Right cardiac atrium (tissue), 5 donors: Measurements from ENCODE around the gene MEF2D. TPM values are rescaled to one million over a fixed set of nuclear protein-coding genes. Genes with fewer than 3 reads are reported as not detected.

ENCODE experiments used
- ATAC-seq, 2 donors: fragments of 200-7000 bp; cut with Tn5 transposase; one replicate each; pipeline versions ENCODE4 v1.8.0 to v1.9.1; 2020; ENCODE audit warnings: moderate library complexity in 2 of 2, mild to moderate bottlenecking in 1 of 2
- DNase-seq, 3 donors: peaks; one replicate each; pipeline ENCODE4 v3.0.0-alpha.2; 2020
- H3K27ac ChIP-seq: one replicate; pipeline ENCODE4 v1.5.1; 2013; ENCODE audit warnings: mild to moderate bottlenecking, low read length, control low read depth, moderate library complexity
- H3K27me3 ChIP-seq: one replicate; pipeline ENCODE4 v1.6.1; 2013; ENCODE audit not compliant: control insufficient read depth, insufficient read depth
- H3K4me1 ChIP-seq: one replicate; pipeline ENCODE4 v1.6.1; 2013; ENCODE audit warnings: low read length; ENCODE audit not compliant: control insufficient read depth, insufficient read depth
- H3K4me3 ChIP-seq: one replicate; pipeline ENCODE4 v1.5.1; 2013; ENCODE audit warnings: low read length, control low read depth
- H3K9me3 ChIP-seq: one replicate; pipeline ENCODE4 v1.6.1; 2013; ENCODE audit warnings: low read length; ENCODE audit not compliant: control insufficient read depth
- WGBS: extraction: QIAGEN DNeasy Blood & Tissue Kit; methylation state at CpG from one replicate; pipeline ENCODE4 v1.1.7; 2013; 5-methylcytosine and 5-hydroxymethylcytosine counted together
- intact Hi-C, 4 donors: fragments of 100-400 bp; cut with DNase I; formaldehyde crosslinking; loops; one replicate each; pipeline versions ENCODE4 v1.11.0 to v1.14.0; 2022 to 2023
- polyA plus RNA-seq: library from polyadenylated mRNA; stranded (reverse); fragments of 200-250 nt; gene quantifications from one replicate; pipeline ENCODE4 v1.2.3, GENCODE V29; 2013
- total RNA-seq, 4 donors: library from RNA; stranded (reverse); fragmentation: NEBNext Ultra II Directional; extraction: Animal tissue kit (Norgen Biotek cat#: 25700); gene quantifications; one replicate each; pipeline ENCODE4 v1.2.1, GENCODE V29; 2021
- donor health status: healthy with polysubstance abuse.
- donor health status: DM: no; HTN: yes; CAD: no.
- donor health status: DM: no; HTN: no; CAD: no.
- donor health status: DM: no; HTN: yes; CAD: no; lungs with severe emphysema.
- donor health status: DM: yes; HTN: yes; CAD: no.

Gene MEF2D
- total and polyA plus RNA-seq, 5 donors: 53.0 to 99.2 (median 89.1) TPM

- Histone ChIP-seq H3K27me3 (no peaks in the 10 kb centered on the region), H3K27ac (no peak overlapping the region), H3K4me3 (no peak overlapping the region), H3K9me3 (no peaks in the 10 kb centered on the region), H3K4me1 (no peaks in the 10 kb centered on the region)
- WGBS: 62% methylated on average over 3 of the region's 3 CpGs
- DNase-seq (no peak), ATAC-seq (peak; percentile 72 to 73)
- intact Hi-C loops: no loop called here
These were observed 23.9 kb upstream of the MEF2D start for GRCh38 chr1:156524481-156524869.

GRCh38 chr1:156523801-156524480, 23.4 kb upstream of the MEF2D start:
- no peak overlapping the region for H3K4me3 ChIP-seq
- 76% methylated on average over 2 of the region's 2 CpGs for WGBS
- no peaks in the 10 kb centered on the region for H3K9me3 ChIP-seq
- intact Hi-C loops: no loop called here
- no peaks in the 10 kb centered on the region for H3K27me3 ChIP-seq
- H3K4me1 ChIP-seq: no peaks in the 10 kb centered on the region
- no peak overlapping the region for H3K27ac ChIP-seq
- ATAC-seq (no peak), DNase-seq (no peak)

DNA sequence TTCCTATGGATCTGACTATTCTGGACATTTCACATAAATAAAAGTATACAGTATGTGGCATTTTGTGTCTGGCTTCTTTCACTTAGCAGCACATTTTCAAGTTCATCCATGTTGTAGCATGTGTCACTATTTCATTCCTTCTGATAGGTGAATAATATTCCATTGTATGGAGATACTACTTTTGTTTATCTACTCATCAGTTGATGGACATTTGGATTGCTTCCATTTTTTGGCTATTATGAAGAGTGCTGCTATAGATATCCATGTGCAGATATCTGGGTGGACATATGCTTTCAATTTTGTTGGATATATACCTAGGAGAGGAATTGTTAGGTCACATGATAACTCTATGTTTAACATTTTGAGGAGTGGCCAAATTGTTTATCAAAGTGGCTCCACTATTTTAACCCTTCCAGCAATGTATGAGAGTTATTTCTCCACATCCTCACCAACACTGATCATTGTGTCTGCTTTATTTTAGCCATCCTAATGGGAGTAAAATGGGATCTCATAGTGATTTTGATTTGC, 21.9 kb upstream of the MEF2D start:
- H3K4me1 ChIP-seq: no peaks in the 10 kb centered on the region
- H3K27ac ChIP-seq: no peak overlapping the region
- H3K9me3 ChIP-seq: no peaks in the 10 kb centered on the region
- no peak overlapping the region for H3K4me3 ChIP-seq
- no peaks in the 10 kb centered on the region for H3K27me3 ChIP-seq
- intact Hi-C loops: no loop called here
- DNase-seq (no peak), ATAC-seq (no peak)

DNA sequence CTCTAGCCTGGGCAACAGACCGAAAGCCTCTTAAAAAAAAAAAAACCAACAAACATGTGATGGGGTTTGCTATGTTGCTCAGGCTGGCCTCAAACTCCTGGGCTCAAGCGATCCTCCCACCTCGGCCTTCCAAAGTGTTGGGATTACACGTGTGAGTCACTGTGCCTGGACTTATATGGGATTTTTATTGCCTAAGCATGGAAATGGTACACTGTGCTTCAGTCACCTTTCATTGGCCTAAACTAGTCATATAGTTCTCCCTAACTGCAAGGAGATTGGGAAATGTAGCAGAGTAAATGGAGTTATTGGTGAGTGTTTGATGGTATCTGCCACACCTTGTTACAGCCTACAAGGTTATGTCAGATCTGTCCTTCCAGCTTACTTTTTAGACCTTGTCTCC, 17.2 kb upstream of the MEF2D start:
- DNase-seq (no peak), ATAC-seq (no peak)
- 93% methylated on average over 4 of the region's 4 CpGs for WGBS
- H3K27ac ChIP-seq: no peak overlapping the region
- H3K9me3 ChIP-seq: no peaks in the 10 kb centered on the region
- no peaks in the 10 kb centered on the region for H3K4me1 ChIP-seq
- no peaks in the 10 kb centered on the region for H3K27me3 ChIP-seq
- intact Hi-C loops: no loop called here
- H3K4me3 ChIP-seq: no peak overlapping the region

GRCh38 chr1:156516821-156517220, 16.2 kb upstream of the MEF2D start:
- ATAC-seq (no peak), DNase-seq (no peak)
- Histone ChIP-seq H3K27me3 (no peaks in the 10 kb centered on the region), H3K4me1 (no peaks in the 10 kb centered on the region), H3K4me3 (no peak overlapping the region), H3K27ac (no peak overlapping the region), H3K9me3 (no peaks in the 10 kb centered on the region)
- 68% methylated on average over 4 of the region's 4 CpGs for whole genome bisulfite sequencing
- intact Hi-C loops: no loop called here

GRCh38 chr1:156515956-156516355, 15.4 kb upstream of the MEF2D start:
- H3K9me3 ChIP-seq: no peaks in the 10 kb centered on the region
- ATAC-seq (no peak), DNase-seq (no peak)
- intact Hi-C loops: no loop called here
- no peak overlapping the region for H3K4me3 ChIP-seq
- no peaks in the 10 kb centered on the region for H3K4me1 ChIP-seq
- WGBS: 49% methylated on average over 2 of the region's 2 CpGs
- no peak overlapping the region for H3K27ac ChIP-seq
- H3K27me3 ChIP-seq: no peaks in the 10 kb centered on the region

DNA sequence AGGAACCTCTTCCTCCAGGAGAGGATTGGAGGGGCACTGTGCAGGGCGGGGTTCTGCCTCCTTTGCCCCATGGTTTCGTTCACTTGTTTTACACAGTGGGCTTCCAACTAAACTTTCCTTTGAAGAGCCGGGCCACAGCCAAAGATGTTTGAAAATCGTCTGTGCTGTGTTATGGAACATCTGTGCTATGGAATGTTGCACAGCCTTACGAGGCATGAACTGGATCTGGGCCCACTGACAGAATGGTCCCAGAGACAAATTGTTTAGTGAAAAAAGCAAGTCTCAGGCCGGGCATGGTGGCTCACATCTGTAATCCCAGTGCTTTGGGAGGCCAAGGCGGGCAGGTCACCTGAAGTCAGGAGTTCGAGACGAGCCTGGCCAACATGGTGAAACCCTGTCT, 12.6 kb upstream of the MEF2D start:
- intact Hi-C loops: no loop called here
- H3K27ac ChIP-seq: no peak overlapping the region
- H3K9me3 ChIP-seq: no peaks in the 10 kb centered on the region
- no peak overlapping the region for H3K4me3 ChIP-seq
- ATAC-seq: no peak
- no peak for DNase-seq
- H3K4me1 ChIP-seq: no peaks in the 10 kb centered on the region
- no peaks in the 10 kb centered on the region for H3K27me3 ChIP-seq
- WGBS: 74% methylated on average over 9 of the region's 9 CpGs

GRCh38 chr1:156511644-156512043, 11.1 kb upstream of the MEF2D start:
- no peaks in the 10 kb centered on the region for H3K27me3 ChIP-seq
- no peaks in the 10 kb centered on the region for H3K4me1 ChIP-seq
- DNase-seq: no peak
- H3K4me3 ChIP-seq: no peak overlapping the region
- H3K9me3 ChIP-seq: no peaks in the 10 kb centered on the region
- ATAC-seq: no peak
- H3K27ac ChIP-seq: peak overlapping the region; percentile 13
- 86% methylated on average over 7 of the region's 7 CpGs for WGBS
- intact Hi-C loops: no loop called here

DNA sequence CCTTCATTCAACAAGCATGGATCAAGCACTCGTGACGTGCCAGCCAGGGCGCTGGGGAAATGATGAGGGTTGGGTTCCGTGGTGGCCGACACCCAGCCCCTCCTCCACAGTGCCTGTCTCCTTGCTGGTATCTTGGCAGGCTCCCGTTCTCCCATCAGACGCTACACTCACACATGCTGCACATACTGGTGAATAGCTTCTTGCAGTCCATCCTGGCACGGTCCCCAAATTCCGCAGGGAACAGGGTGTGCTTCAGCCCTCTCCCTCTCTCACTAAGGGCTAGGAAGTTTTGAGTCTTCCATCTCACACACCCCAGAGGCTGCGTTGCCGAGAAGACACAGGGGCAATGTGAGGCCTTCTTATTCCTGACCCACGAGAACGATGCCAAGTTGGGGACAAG, 10.1 kb upstream of the MEF2D start:
- intact Hi-C loops: no loop called here
- WGBS: 36% methylated on average over 13 of the region's 13 CpGs

GRCh38 chr1:156509424-156510034, 9.0 kb upstream of the MEF2D start:
- peaks cover 4% of the 10 kb centered on the region for H3K4me1 ChIP-seq
- no peak overlapping the region for H3K4me3 ChIP-seq
- H3K9me3 ChIP-seq: no peaks in the 10 kb centered on the region
- intact Hi-C loops: no loop called here
- no peak for ATAC-seq
- 74% methylated on average over 9 of the region's 9 CpGs for WGBS
- H3K27ac ChIP-seq: peak overlapping the region; percentile 97
- no peaks in the 10 kb centered on the region for H3K27me3 ChIP-seq
- DNase-seq: peak in 1 of 3 donors; percentile 44

More for the DNA sequence above, 10.1 kb upstream of the MEF2D start:
- DNase-seq: peak; percentile 89 to 95 (median 92)
- Histone ChIP-seq H3K9me3 (no peaks in the 10 kb centered on the region), H3K4me1 (peaks cover 3% of the 10 kb centered on the region), H3K4me3 (no peak overlapping the region), H3K27ac (peak overlapping the region; percentile 97), H3K27me3 (no peaks in the 10 kb centered on the region)
- peak; percentile 76 to 78 for ATAC-seq

DNA sequence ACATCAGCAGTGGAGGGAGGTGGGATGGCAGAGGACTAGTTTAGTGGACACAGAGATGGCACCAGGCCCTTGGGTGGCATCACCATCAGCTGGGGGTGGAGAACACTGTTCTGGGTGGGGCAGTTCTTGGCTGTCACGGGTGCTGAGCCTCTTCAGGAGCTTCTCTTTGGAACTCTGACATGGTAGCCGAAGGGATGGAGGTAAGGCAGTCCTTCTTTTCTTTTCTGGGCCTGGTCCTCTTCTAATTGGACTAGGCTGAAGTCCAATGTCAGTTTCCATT, 8.3 kb upstream of the MEF2D start:
- Histone ChIP-seq H3K27ac (peak overlapping the region; percentile 97), H3K27me3 (no peaks in the 10 kb centered on the region), H3K9me3 (no peaks in the 10 kb centered on the region), H3K4me1 (peaks cover 10% of the 10 kb centered on the region), H3K4me3 (no peak overlapping the region)
- ATAC-seq (no peak), DNase-seq (no peak)
- intact Hi-C loops: no loop called here
- WGBS: 62% methylated on average over 2 of the region's 2 CpGs
